Measurements from ENCODE around the gene SNAPC3. TPM values are rescaled to one million over a fixed set of nuclear protein-coding genes. Genes with fewer than 3 reads are reported as not detected.

Gene SNAPC3
- total RNA-seq, 4 donors from 2014 or later: 22.4 to 31.0 (median 30.1) TPM

GRCh38 chr9:15501179-15501578, 78.5 kb downstream of the SNAPC3 start:
- TF ChIP-seq CTCF (IDR thresholded peaks at IDR 0.05; ENCODE audit: low read depth): no peak

GRCh38 chr9:15501803-15502202, 79.1 kb downstream of the SNAPC3 start:
- TF ChIP-seq CTCF (IDR thresholded peaks at IDR 0.05; ENCODE audit: low read depth): no peak

- no peak for TF ChIP-seq CTCF (IDR thresholded peaks at IDR 0.05; ENCODE audit: low read depth)
Measured at GRCh38 chr9:15505921-15506320, 83.2 kb downstream of the SNAPC3 start.

DNA sequence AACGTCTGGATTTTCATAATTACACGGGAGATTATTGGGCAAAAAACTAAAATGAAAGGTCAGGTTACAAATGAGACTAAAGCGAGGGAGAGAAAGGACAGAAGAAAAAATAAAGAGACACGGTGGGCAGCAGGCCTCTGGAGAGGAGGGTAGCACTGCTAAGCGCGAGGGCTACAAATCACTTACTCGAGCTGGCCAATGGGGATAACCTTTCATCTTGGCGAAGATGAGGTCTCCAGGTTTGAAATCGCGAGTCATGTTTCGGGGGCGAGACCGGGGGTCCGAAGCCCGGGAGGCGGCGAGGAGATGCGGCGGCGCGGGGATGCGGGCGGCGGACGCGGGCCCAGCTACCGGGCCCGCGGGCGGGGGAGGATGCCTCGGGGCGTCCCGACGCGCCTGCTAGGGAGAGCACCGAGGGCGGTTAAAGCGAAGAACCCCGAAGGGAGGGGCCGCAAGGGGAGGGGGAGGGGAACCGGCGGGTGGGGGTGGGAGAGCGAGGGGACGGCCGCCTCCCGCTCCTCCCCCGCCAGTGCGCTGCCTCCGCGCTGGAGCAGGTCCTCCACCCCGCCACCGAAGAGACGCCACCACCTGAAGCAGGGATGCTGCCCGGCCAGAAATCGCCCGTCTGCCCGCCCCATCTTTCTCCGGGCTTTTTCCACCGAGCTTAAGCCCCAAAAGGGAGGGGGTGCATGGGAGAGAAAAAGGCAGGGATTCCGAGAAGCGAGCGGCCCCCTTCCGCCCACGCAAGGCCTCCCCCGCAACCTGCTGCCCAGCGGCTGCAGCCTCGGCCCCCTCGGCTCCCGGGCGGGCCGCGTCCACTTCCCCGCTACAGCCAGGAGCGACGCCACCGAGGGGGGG, 87.5 kb downstream of the SNAPC3 start:
- no peak for TF ChIP-seq CTCF (IDR thresholded peaks at IDR 0.05; ENCODE audit: low read depth)

DNA sequence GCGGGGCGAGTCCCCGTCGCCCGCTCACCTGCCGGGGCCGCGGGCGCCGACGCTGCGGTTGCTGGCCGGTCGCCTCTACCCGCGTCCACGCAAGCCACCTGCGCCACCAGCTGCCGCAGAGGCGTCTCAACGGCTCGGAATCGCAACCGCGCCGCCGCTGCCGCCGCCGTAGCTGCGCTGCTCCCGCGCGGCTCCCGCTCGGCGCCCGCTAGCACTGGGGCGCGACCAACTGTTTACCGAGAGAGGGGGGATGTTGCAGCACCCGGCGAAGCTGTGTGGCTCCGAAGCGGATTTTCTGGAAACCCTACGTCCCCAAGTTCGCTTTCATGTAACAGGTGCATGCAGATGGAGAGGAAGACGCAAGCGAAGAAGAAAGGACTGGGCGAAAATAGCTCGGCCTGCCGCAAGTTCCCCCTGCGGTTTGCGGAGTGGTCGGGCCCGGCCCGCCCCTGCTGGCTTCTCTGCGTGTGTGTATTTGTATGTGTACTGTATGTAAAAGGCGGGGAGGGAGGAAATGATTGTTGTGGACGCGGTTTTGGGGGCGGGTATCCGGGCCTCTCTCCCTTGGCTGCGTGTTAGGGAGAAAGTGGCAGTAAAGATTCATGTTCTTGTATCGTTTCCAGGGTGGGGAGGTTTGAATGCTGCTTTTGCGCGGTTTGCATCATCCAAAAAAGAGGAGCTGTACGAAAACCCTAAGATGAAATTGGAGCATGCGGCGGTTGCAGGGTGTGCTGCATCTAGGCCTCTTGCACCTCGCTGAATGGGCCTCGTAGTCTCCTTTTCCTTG, 88.3 kb downstream of the SNAPC3 start, which contains the start of gene PSIP1:
Gene PSIP1 (minus strand): TSS at position 182 of the 787 bp plus-strand sequence. CDS start 782 bp downstream, outside the sequence.
- no peak for TF ChIP-seq CTCF (IDR thresholded peaks at IDR 0.05; ENCODE audit: low read depth)

Small RNA genes within 50 kb of the gene (small RNA-seq; reads per million reads assigned to genes)
- gene RNU6-319P: not detected

Other genes with a start within 250 kb of the SNAPC3 start
- gene TTC39B, start 115.7 kb upstream of the SNAPC3 start, total RNA-seq: 10 to 100 TPM in 1 of 4 donors, 1 to 10 TPM in 3; 3.4 to 11.2 (median 4.3) TPM
- 10 to 100 TPM; 26.1 to 32.0 (median 27.1) TPM for gene PSIP1, start 88.1 kb downstream of the SNAPC3 start, total RNA-seq
- 1 to 10 TPM; 2.9 to 3.8 (median 3.6) TPM for gene CCDC171, start 130.2 kb downstream of the SNAPC3 start, total RNA-seq

Measured in subcutaneous adipose tissue (tissue), 4 donors.